ENCODE measurements around the gene CLCF1. TPM values are rescaled to one million over a fixed set of nuclear protein-coding genes. Genes with fewer than 3 reads are reported as not detected.

CLCF1 gene
- total RNA-seq, 6 experiments from 2014 or later, result 8.9 to 12.8 (median 10.5) TPM

DNA sequence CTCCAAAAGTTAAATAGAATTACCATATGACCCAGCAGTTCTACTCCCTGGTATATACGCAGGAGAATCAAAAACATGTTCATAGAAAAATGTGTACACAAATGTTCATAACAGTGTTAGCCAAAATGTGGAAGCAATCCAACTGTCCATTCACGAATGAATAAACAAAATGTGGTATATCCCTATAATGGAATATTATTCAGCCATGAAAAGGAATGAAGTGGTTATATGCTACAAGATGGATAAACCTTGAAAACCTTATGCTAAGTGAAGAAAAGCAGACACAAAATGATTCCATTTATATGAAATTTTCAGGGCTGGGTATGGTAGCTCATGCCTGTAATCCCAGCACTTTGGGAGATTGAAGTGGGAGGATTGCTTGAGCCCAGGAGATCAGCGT, 36.1 kb downstream of the CLCF1 start:
- no peaks in the 10 kb centered on the region for H3K9me3 Mint-ChIP-seq
- DNase-seq, result no peak
- H3K27me3 Mint-ChIP-seq (ENCODE audit: insufficient read depth), result no peaks in the 10 kb centered on the region
- no peak overlapping the region for H3K27ac Mint-ChIP-seq
- no peak overlapping the region for H3K4me3 Mint-ChIP-seq
- TF ChIP-seq, protein P1, sequence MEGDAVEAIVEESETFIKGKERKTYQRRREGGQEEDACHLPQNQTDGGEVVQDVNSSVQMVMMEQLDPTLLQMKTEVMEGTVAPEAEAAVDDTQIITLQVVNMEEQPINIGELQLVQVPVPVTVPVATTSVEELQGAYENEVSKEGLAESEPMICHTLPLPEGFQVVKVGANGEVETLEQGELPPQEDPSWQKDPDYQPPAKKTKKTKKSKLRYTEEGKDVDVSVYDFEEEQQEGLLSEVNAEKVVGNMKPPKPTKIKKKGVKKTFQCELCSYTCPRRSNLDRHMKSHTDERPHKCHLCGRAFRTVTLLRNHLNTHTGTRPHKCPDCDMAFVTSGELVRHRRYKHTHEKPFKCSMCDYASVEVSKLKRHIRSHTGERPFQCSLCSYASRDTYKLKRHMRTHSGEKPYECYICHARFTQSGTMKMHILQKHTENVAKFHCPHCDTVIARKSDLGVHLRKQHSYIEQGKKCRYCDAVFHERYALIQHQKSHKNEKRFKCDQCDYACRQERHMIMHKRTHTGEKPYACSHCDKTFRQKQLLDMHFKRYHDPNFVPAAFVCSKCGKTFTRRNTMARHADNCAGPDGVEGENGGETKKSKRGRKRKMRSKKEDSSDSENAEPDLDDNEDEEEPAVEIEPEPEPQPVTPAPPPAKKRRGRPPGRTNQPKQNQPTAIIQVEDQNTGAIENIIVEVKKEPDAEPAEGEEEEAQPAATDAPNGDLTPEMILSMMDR (IDR thresholded peaks at IDR 0.05), result no peak
- H3K4me1 Mint-ChIP-seq (ENCODE audit: low read depth), result peaks cover 8% of the 10 kb centered on the region; the same call in 1 of the 2 replicates
- H3K36me3 Mint-ChIP-seq (ENCODE audit: low read depth), result no peaks in the 10 kb centered on the region

DNA sequence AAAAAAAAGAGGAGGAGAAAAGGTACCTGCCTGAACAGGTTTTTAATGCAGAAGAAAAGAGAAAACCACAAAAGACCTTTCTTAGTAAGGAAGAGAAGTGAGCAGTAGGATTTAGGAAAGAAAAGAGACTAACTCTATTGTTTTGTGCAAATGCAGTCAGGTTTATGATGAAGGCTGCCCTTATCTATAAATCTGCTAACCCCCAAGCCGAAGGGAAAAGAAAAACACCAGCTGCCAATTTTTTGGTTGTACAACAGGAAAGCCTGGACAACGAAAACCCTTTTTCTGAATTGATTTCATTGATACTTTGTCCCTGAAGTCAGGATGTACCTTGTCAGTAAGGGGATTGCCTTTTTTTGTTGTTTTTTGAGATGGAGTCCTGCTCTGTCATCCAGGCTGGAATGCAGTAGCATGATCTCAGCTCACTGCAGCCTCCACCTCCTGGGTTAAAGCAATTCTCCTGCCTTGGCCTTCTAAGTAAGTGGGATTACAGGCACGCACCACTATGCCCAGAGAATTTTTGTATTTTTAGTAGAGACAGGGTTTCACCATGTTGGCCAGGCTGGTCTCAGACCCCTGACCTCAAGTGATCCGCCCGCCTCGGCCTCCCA, 41.2 kb downstream of the CLCF1 start:
- Mint-ChIP-seq H3K27ac (no peak overlapping the region; the same call in 1 of the 2 replicates), H3K4me3 (no peak overlapping the region), H3K4me1 (ENCODE audit: low read depth) (peaks cover 18% of the 10 kb centered on the region), H3K9me3 (no peaks in the 10 kb centered on the region), H3K27me3 (ENCODE audit: insufficient read depth) (no peaks in the 10 kb centered on the region), H3K36me3 (ENCODE audit: low read depth) (no peaks in the 10 kb centered on the region)
- TF ChIP-seq, protein P1 (IDR thresholded peaks at IDR 0.05), result no peak
- DNase-seq, result no peak

DNA sequence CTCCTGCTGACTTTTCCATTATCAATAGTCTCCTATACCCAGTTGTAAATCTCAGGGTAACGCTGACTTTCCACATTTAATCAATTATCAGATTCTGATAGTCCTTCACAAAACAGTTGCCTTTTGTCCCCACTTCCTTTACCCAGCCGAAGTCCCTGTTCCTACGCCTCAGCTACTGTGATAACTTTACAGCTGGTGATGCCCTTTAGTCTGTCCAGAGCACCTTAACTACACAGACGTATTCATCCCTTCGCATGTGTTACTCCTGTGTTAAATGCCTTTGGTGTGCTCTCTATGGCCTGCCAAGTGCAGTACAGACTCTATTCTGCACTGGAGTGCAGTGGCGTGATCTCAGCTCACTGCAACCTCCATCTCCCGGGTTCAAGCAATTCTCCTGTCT, 49.9 kb downstream of the CLCF1 start:
- H3K4me3 Mint-ChIP-seq, result no peak overlapping the region
- TF ChIP-seq, protein P1 (IDR thresholded peaks at IDR 0.05), result no peak

DNA sequence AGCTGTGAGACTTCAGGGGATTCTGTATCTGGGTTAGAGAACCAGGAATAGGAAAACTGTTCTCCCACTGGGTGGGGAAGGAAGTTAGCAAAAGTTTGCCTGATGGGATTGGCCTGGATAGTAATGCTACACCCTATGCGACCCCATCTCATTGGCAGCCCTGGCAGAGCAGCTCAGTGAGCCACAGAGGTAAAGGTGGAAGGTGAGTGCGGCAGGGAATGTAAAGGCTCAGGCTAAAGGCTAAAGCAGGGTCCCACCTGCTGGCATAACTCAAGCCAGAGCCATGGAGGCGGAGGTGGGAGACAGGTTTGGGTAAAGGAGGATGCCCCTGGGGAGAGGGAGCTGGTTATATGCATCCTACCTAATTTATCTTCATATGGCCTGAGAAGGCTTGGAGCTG, 51.3 kb downstream of the CLCF1 start:
- no peak for DNase-seq
- Mint-ChIP-seq H3K9me3 (no peaks in the 10 kb centered on the region), H3K27ac (no peak overlapping the region), H3K36me3 (ENCODE audit: low read depth) (no peaks in the 10 kb centered on the region), H3K4me3 (no peak overlapping the region), H3K4me1 (ENCODE audit: low read depth) (peaks cover 16% of the 10 kb centered on the region), H3K27me3 (ENCODE audit: insufficient read depth) (no peaks in the 10 kb centered on the region; the same call in 1 of the 2 replicates)
- TF ChIP-seq, protein P1 (IDR thresholded peaks at IDR 0.05), result no peak

More for the DNA sequence above, 49.9 kb downstream of the CLCF1 start:
- Mint-ChIP-seq H3K4me1 (ENCODE audit: low read depth) (peaks cover 13% of the 10 kb centered on the region), H3K9me3 (no peaks in the 10 kb centered on the region), H3K36me3 (ENCODE audit: low read depth) (no peaks in the 10 kb centered on the region), H3K27me3 (ENCODE audit: insufficient read depth) (no peaks in the 10 kb centered on the region; the same call in 1 of the 2 replicates), H3K27ac (no peak overlapping the region)
- DNase-seq, result no peak

DNA sequence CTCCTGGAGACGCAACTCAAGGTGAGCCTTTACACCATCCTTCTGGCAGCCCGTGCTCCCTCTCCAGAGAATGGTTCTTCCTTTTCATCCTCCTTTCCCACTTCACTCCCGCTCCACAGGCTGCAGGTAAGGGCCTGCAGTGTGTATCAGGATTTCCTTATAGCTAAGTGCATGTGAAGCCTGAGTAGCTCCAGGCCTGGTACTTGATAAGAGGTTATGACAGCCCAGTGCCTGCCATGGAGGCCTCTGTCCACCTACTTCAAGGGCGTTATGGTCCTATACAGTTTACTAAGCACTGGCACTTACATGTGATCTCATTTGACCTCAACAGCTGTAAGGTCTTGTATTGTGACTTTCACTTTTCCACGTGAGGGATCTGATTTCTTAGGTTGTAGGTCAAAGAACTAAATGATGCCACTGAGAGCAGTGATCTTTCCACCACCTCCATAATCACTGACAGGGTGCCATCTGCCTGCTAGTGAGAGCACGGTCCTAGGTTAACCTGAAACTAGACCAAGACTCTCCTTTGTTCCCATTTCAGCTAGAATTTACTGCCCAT, 52.0 kb downstream of the CLCF1 start:
- no peaks in the 10 kb centered on the region for H3K36me3 Mint-ChIP-seq (ENCODE audit: low read depth)
- peaks cover 16% of the 10 kb centered on the region for H3K4me1 Mint-ChIP-seq (ENCODE audit: low read depth)
- no peaks in the 10 kb centered on the region; the same call in 1 of the 2 replicates for H3K27me3 Mint-ChIP-seq (ENCODE audit: insufficient read depth)
- H3K9me3 Mint-ChIP-seq, result no peaks in the 10 kb centered on the region
- no peak for DNase-seq
- no peak overlapping the region for H3K27ac Mint-ChIP-seq
- TF ChIP-seq, protein P1 (IDR thresholded peaks at IDR 0.05), result no peak
- no peak overlapping the region for H3K4me3 Mint-ChIP-seq

All from HFFc6 (cell line).